Measurements from ENCODE around the gene BPGM. TPM values are rescaled to one million over a fixed set of nuclear protein-coding genes. Genes with fewer than 3 reads are reported as not detected.

Gene BPGM
- total and polyA plus RNA-seq, 2 experiments from 2014 or later = 16.9 TPM

DNA sequence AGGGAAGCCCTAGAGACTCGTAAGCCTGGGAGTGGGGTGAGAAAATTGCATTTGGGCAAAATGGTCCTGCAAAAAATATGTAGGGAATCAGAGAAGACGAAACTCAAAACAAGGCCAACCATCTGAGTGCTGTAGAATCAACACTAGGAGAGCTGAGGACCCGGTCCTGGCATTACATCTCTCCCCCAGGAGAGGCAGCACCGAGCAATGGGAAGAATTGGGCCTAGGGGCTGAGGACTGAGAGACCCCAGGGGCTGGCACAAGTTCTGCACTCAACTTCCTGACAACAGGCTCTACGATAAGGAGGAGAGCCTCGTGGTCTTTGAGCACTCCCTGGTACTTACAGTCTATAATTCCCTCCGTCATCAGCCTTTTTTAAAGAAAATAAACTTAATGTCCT lies 47.6 kb downstream of the BPGM start:
- no peaks in the 10 kb centered on the region for H3K9me2 ChIP-seq (ENCODE audit: insufficient read depth)
- H3K4me2 ChIP-seq = no peak overlapping the region
- H3K27me3 ChIP-seq (ENCODE audit: insufficient read depth) = no peaks in the 10 kb centered on the region
- DNase-seq (ENCODE audit: low spot score) (peak; percentile 89), ATAC-seq (peak; percentile 94)
- peak overlapping the region; percentile 85 for H2AFZ ChIP-seq
- Mint-ChIP-seq H3K27me3 (ENCODE audit: insufficient read depth, low read depth, poor library complexity) (peaks cover 13% of the 10 kb centered on the region), H3K4me1 (peaks cover 13% of the 10 kb centered on the region), H3K36me3 (ENCODE audit: low read depth) (no peaks in the 10 kb centered on the region), H3K4me3 (no peak overlapping the region), H3K9me3 (no peaks in the 10 kb centered on the region), H3K27ac (no peak overlapping the region)
- no peak overlapping the region for H3K27ac ChIP-seq (ENCODE audit: low read depth)
- H3K4me1 ChIP-seq (ENCODE audit: insufficient read depth) = peaks cover 10% of the 10 kb centered on the region
- no peaks in the 10 kb centered on the region for H3K79me2 ChIP-seq (replicated peaks; ENCODE audit: insufficient read depth)
- H3K36me3 ChIP-seq (ENCODE audit: insufficient read depth) = no peaks in the 10 kb centered on the region
- H3K4me3 ChIP-seq = no peak overlapping the region
- TF ChIP-seq ZNF114 (CRISPR knock-in tag; IDR thresholded peaks at IDR 0.05) (no peak), CTCF (conservative IDR thresholded peaks at IDR 0.05; ENCODE audit: low read depth in 2 of 2) (peak; percentile 69 to 76)
- H4K20me1 ChIP-seq (replicated peaks; ENCODE audit: insufficient read depth) = no peaks in the 10 kb centered on the region
- no peaks in the 10 kb centered on the region for H3F3A ChIP-seq (replicated peaks; ENCODE audit: low read depth)

DNA sequence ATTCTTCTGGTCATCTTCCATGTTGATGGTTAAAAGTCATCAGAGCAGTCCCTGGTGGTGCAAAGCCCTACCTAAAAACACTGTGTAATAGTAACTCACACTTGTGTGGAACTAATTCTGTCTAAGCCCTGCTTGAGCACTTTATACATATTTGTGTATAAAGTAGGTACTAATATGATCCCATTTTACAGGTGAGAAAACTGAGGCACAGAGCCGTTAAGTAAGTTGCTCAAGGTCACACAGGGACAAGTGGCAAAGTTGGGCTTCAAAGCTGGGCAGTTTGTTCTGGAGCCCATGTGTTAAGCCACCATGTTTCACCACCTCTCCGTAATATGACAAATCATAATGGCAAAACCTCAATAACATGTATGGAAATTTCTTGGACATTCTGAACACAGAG lies 48.1 kb downstream of the BPGM start:
- no peak for ATAC-seq
- Histone ChIP-seq H3K4me3 (no peak overlapping the region), H3K4me2 (no peak overlapping the region), H3K4me1 (ENCODE audit: insufficient read depth) (peaks cover 11% of the 10 kb centered on the region), H3K27ac (ENCODE audit: low read depth) (no peak overlapping the region), H3K79me2 (replicated peaks; ENCODE audit: insufficient read depth) (no peaks in the 10 kb centered on the region), H3K36me3 (ENCODE audit: insufficient read depth) (no peaks in the 10 kb centered on the region), H3K9me2 (ENCODE audit: insufficient read depth) (no peaks in the 10 kb centered on the region), H2AFZ (no peak overlapping the region), H3K27me3 (ENCODE audit: insufficient read depth) (no peaks in the 10 kb centered on the region), H4K20me1 (replicated peaks; ENCODE audit: insufficient read depth) (no peaks in the 10 kb centered on the region), H3F3A (replicated peaks; ENCODE audit: low read depth) (no peaks in the 10 kb centered on the region)
- Mint-ChIP-seq H3K36me3 (ENCODE audit: low read depth) (no peaks in the 10 kb centered on the region), H3K27ac (no peak overlapping the region), H3K27me3 (ENCODE audit: insufficient read depth, low read depth, poor library complexity) (peaks cover 13% of the 10 kb centered on the region), H3K4me3 (no peak overlapping the region), H3K4me1 (peaks cover 14% of the 10 kb centered on the region), H3K9me3 (no peaks in the 10 kb centered on the region)
- DNase-seq (ENCODE audit: low spot score) = no peak
- TF ChIP-seq, protein P1, sequence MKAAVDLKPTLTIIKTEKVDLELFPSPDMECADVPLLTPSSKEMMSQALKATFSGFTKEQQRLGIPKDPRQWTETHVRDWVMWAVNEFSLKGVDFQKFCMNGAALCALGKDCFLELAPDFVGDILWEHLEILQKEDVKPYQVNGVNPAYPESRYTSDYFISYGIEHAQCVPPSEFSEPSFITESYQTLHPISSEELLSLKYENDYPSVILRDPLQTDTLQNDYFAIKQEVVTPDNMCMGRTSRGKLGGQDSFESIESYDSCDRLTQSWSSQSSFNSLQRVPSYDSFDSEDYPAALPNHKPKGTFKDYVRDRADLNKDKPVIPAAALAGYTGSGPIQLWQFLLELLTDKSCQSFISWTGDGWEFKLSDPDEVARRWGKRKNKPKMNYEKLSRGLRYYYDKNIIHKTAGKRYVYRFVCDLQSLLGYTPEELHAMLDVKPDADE (IDR thresholded peaks at IDR 0.05) = no peak
- TF ChIP-seq REST (IDR thresholded peaks at IDR 0.05; ENCODE audit: unreplicated experiment) (no peak), POLR2AphosphoS5 (IDR thresholded peaks at IDR 0.05; ENCODE audit: low read depth) (no peak), CTCF (conservative IDR thresholded peaks at IDR 0.05; ENCODE audit: low read depth in 2 of 2) (no peak), CREB1 (CRISPR knock-in tag; IDR thresholded peaks at IDR 0.05; ENCODE audit: low read depth) (no peak), ZNF331 (CRISPR knock-in tag; IDR thresholded peaks at IDR 0.05; ENCODE audit: low read depth) (no peak), EZH2 (IDR thresholded peaks at IDR 0.05; ENCODE audit: low read depth, unreplicated experiment) (no peak), NANOG (IDR thresholded peaks at IDR 0.05; ENCODE audit: borderline replicate concordance) (no peak)
